ENCODE measurements around the gene DDX24. TPM values are rescaled to one million over a fixed set of nuclear protein-coding genes. Genes with fewer than 3 reads are reported as not detected.

DDX24 gene
- total and polyA plus RNA-seq, 11 donors = 113 to 268 (median 204) TPM

DNA sequence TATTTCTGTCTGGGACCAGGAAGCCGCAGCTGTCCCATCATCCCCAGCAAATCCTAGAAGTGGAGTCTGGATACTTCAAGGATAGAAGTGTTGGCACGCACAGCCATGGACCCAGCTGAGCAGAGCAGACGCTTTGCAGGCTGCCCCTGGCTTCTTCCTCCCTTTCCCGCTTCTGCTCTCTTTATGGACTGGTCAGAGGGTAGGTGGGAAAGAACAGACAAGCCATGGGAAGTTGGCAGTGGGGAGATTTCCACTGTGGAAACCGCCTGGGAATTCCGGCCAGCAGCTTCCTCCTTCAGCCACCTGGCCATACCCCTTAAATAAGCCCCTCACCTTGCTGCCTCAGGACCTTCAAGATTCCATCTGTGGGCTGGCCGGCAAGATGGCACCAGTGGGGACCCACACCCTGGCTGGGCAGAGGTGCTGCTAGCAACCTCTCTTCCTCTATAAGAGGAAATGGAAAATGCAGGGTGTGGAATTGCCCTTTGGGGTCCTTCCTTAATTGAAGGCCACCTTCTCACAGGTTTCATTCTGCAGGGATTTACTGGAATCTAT is 34.2 kb downstream of the DDX24 start:
- 76 to 91% (median 82%) methylated on average over 7 of the region's 7 CpGs for WGBS, 4 donors
- Histone ChIP-seq H3K4me1 (peaks cover 0 to 41% (median 27%) of the 10 kb centered on the region in 12 donors), H3K27ac (no peak overlapping the region), H3K9me3 (no peaks in the 10 kb centered on the region), H3K36me3 (peaks cover 0 to 78% (median 71%) of the 10 kb centered on the region in 9 donors), H3K27me3 (no peaks in the 10 kb centered on the region), H3K4me3 (no peak overlapping the region)
- DNase-seq (peak in 1 of 5 donors; percentile 7), ATAC-seq (no peak)
- no peak for TF ChIP-seq POLR2A (IDR thresholded peaks at IDR 0.05)
- TF ChIP-seq, protein P1, sequence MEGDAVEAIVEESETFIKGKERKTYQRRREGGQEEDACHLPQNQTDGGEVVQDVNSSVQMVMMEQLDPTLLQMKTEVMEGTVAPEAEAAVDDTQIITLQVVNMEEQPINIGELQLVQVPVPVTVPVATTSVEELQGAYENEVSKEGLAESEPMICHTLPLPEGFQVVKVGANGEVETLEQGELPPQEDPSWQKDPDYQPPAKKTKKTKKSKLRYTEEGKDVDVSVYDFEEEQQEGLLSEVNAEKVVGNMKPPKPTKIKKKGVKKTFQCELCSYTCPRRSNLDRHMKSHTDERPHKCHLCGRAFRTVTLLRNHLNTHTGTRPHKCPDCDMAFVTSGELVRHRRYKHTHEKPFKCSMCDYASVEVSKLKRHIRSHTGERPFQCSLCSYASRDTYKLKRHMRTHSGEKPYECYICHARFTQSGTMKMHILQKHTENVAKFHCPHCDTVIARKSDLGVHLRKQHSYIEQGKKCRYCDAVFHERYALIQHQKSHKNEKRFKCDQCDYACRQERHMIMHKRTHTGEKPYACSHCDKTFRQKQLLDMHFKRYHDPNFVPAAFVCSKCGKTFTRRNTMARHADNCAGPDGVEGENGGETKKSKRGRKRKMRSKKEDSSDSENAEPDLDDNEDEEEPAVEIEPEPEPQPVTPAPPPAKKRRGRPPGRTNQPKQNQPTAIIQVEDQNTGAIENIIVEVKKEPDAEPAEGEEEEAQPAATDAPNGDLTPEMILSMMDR (IDR thresholded peaks at IDR 0.05) = no peak
- intact Hi-C loops (cut with DNase I) = no loop called here

DNA sequence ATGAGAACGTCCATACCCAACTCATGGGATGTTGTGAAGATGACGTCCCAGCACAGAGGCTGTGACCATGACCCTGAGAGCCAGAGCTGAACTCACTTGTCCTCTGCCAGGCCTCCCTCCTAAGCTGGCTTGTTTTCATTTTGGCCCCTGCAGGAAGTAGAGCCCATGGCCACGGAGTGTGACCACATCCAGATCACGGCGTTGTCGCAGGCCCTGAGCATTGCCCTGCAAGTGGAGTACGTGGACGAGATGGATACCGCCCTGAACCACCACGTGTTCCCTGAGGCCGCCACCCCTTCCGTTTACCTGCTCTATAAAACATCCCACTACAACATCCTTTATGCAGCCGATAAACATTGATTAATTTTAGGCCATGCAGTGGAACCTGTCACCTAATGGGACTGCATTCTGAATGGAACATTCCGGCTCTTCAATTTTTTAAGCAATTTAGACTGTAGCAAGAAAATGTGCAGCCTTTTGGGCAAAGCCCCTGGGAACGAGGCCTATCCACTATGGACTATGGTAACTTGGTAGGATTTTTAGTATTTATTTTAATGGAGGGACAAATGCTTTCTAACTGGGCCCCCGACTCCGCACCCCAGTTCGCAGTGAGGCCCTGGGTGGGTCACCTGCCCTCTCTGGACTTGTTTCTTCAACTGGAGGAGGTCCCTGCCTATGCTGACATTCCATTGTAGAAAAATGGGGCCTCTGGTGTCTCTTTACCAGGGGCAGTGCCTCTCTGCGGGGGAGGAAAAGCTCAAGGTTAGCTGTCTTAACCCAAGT is 35.2 kb downstream of the DDX24 start:
- Histone ChIP-seq H3K36me3 (peaks cover 0 to 68% (median 61%) of the 10 kb centered on the region in 9 donors), H3K4me3 (no peak overlapping the region), H3K27me3 (no peaks in the 10 kb centered on the region), H3K9me3 (no peaks in the 10 kb centered on the region), H3K4me1 (peaks cover 0 to 36% (median 21%) of the 10 kb centered on the region in 12 donors), H3K27ac (no peak overlapping the region)
- WGBS, 4 donors = 92 to 94% (median 93%) methylated on average over 19 of the region's 19 CpGs
- ATAC-seq (no peak), DNase-seq (peak in 2 of 5 donors; percentile 4 to 37)
- TF ChIP-seq POLR2A (IDR thresholded peaks at IDR 0.05) = no peak
- TF ChIP-seq, protein P1 (IDR thresholded peaks at IDR 0.05) = no peak
- intact Hi-C loops (cut with DNase I) = no loop called here

DNA sequence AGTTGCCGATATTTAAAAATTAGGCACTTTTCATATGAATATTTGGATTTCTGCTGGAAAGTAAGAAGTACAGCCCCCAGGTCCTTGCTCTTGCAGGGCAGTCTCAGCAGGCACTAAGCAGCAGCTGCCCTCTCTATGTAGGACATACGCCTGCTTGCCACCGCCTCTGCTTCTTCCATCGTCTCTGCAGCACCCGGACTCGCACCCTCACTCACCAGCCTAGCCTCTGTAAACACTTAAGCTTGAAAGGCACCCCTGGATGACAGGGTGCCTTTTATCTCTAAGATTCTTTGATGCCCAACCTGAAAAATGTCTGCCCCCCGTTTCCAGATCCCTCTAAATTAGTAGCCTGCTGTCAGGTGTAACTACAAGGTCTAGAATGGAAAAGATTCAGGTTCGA is 35.9 kb downstream of the DDX24 start:
- WGBS, 4 donors = 94 to 97% (median 95%) methylated on average over 8 of the region's 8 CpGs
- no peak for TF ChIP-seq POLR2A (IDR thresholded peaks at IDR 0.05)
- Histone ChIP-seq H3K27me3 (no peaks in the 10 kb centered on the region), H3K4me3 (no peak overlapping the region), H3K4me1 (peaks cover 0 to 29% (median 16%) of the 10 kb centered on the region in 12 donors), H3K27ac (no peak overlapping the region), H3K36me3 (peaks cover 0 to 62% (median 55%) of the 10 kb centered on the region in 9 donors), H3K9me3 (no peaks in the 10 kb centered on the region)
- intact Hi-C loops (cut with DNase I) = no loop called here
- no peak for ATAC-seq
- no peak for DNase-seq

DNA sequence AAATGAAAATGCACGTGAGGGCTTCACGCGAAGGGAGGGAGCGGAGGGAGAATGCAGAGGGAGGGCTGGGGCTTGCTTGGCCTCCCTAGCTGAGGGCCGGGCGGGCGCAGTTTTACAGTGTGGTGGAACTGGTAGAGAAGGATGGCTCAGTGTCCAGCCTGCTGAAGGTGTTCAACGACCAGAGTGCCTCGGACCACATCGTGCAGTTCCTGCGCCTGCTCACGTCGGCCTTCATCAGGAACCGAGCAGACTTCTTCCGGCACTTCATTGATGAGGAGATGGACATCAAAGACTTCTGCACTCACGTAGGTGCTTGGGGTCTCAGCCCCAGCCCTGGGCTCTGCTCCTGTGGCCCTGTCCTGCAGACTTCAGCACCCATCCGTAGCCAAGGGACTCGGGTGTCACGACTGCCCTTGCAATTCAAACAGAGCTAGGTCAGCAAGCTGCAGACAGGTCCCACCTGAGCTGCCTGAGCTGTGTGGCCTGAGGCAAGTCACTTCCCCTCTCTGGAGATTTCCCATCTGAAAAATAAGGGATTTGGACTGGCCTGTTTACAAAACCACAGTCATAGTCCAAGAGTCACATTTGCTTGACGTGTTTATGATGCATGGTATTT is 36.4 kb downstream of the DDX24 start:
- no peak for TF ChIP-seq POLR2A (IDR thresholded peaks at IDR 0.05)
- TF ChIP-seq, protein P1 (IDR thresholded peaks at IDR 0.05) = no peak
- no peak for DNase-seq
- peaks cover 0 to 29% (median 16%) of the 10 kb centered on the region in 12 donors for H3K4me1 ChIP-seq
- ATAC-seq = no peak
- peaks cover 0 to 56% (median 50%) of the 10 kb centered on the region in 9 donors for H3K36me3 ChIP-seq
- no peaks in the 10 kb centered on the region for H3K27me3 ChIP-seq
- no peak overlapping the region for H3K4me3 ChIP-seq
- intact Hi-C loops (cut with DNase I) = no loop called here
- 91 to 94% (median 93%) methylated on average over 20 of the region's 20 CpGs for WGBS, 4 donors
- H3K27ac ChIP-seq = no peak overlapping the region
- H3K9me3 ChIP-seq = no peaks in the 10 kb centered on the region

Data from heart left ventricle (tissue), 16 donors.